ENCODE measurements around the gene CCDC141.

Gene CCDC141

DNA sequence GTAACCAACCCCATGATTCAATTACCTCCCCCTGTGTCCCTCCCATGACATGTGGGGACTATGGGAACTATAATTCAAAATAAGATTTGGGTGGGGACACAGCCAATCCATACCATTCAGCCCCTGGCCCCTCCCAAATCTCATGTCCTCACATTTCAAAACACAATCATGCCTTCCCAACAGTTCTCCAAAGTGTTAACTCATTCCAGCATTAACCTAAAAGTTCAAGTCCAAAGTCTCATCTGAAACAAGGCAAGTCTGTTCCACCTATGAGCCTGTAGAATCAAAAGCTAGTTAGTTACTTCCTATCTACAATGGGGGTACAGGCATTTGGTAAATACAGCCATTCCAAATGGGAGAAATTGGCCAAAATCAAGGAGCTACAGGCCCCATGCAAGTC, 32.0 kb upstream of the CCDC141 start:
- TF ChIP-seq, protein P1, sequence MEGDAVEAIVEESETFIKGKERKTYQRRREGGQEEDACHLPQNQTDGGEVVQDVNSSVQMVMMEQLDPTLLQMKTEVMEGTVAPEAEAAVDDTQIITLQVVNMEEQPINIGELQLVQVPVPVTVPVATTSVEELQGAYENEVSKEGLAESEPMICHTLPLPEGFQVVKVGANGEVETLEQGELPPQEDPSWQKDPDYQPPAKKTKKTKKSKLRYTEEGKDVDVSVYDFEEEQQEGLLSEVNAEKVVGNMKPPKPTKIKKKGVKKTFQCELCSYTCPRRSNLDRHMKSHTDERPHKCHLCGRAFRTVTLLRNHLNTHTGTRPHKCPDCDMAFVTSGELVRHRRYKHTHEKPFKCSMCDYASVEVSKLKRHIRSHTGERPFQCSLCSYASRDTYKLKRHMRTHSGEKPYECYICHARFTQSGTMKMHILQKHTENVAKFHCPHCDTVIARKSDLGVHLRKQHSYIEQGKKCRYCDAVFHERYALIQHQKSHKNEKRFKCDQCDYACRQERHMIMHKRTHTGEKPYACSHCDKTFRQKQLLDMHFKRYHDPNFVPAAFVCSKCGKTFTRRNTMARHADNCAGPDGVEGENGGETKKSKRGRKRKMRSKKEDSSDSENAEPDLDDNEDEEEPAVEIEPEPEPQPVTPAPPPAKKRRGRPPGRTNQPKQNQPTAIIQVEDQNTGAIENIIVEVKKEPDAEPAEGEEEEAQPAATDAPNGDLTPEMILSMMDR (IDR thresholded peaks at IDR 0.05) = no peak
- TF ChIP-seq ZFX (IDR thresholded peaks at IDR 0.05; ENCODE audit: borderline replicate concordance) = no peak
- H3K27ac ChIP-seq = no peak overlapping the region

DNA sequence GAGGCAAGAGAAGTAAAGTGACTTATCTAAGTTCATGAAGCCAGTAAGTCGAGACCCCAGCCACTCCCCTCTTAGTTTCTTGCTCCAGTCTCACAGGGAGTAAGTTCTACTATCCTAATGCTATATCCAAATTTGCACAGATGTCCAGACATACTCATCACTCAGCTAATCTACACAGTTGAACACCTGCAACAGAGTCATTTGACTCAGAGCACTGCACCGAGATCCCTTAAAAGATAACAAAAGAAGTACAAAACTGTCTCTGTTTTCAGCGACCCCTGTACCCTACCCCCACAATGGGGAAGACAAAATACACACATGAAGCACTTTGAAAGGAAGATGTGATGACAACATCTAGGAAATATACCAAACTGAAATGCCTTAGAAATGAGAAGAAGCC, 22.6 kb upstream of the CCDC141 start:
- H3K27ac ChIP-seq = no peak overlapping the region
- TF ChIP-seq ZFX (IDR thresholded peaks at IDR 0.05; ENCODE audit: borderline replicate concordance) = no peak
- TF ChIP-seq, protein P1 (IDR thresholded peaks at IDR 0.05) = no peak

DNA sequence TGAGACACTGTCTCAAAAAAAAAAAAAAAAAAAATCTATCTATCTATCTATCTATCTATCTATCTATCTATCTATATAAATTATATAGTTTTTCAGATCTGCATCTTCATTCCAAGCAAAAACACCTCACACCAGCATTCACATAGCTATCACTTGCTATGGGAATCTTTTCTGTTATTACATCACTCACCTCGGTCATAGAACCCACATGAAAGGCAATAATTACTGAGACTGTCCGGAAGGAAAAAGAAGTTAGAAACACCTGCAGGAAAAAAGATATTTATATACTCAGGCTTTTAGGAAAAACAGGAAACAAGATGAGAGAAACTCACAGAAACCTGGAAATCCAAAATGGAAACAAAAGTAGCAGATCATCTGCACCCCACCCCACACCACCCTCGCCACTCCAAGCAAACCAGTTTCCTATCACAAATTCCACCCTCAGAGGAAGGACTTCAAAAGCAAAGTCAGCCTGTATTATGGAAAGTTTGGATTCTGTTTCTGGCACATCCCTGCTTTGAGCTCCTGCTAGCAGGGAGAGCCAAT, 21.9 kb upstream of the CCDC141 start:
- H3K27ac ChIP-seq = no peak overlapping the region
- TF ChIP-seq ZFX (IDR thresholded peaks at IDR 0.05; ENCODE audit: borderline replicate concordance) = no peak
- TF ChIP-seq, protein P1 (IDR thresholded peaks at IDR 0.05) = no peak

DNA sequence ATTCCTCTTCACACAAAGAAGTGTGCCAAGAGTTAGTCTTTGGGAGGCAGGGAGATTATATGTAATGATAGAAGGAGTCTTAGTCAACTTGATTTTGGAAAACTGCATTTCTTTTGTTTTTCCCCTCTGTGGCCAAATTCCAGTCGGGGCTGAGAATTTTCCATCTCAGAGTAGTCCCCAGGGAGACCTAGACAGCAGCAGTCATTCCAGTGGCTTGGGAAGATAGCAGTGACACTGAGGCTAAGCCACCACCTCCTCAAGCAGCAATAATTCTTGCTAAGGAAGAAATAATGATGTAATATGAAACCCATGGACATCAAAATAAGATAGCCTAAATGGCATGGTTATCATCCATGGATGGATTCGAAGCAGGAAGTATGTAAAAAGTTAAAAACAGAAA, 21.0 kb upstream of the CCDC141 start:
- no peak for TF ChIP-seq ZFX (IDR thresholded peaks at IDR 0.05; ENCODE audit: borderline replicate concordance)
- no peak overlapping the region for H3K27ac ChIP-seq

DNA sequence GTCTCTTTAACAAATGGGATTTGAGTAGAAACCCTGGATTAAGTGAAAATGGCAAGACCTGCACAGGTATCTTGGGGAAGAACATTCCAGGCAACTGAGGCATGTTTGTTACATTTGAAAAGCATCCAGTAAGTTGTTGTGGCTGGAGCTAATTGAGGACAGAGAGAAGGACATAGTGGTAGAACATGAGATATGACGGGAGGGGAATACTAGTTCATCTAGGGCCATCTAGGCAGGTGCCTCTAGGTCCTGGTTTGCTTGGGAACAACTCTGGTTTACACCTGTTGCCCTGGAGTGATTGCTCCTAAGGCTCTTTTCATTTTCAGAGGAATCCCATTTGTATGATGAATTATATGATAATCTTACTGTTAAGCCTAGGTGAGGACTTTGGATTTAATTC, 19.7 kb upstream of the CCDC141 start:
- no peak for TF ChIP-seq ZFX (IDR thresholded peaks at IDR 0.05; ENCODE audit: borderline replicate concordance)
- TF ChIP-seq, protein P1 (IDR thresholded peaks at IDR 0.05) = no peak
- no peak overlapping the region for H3K27ac ChIP-seq

DNA sequence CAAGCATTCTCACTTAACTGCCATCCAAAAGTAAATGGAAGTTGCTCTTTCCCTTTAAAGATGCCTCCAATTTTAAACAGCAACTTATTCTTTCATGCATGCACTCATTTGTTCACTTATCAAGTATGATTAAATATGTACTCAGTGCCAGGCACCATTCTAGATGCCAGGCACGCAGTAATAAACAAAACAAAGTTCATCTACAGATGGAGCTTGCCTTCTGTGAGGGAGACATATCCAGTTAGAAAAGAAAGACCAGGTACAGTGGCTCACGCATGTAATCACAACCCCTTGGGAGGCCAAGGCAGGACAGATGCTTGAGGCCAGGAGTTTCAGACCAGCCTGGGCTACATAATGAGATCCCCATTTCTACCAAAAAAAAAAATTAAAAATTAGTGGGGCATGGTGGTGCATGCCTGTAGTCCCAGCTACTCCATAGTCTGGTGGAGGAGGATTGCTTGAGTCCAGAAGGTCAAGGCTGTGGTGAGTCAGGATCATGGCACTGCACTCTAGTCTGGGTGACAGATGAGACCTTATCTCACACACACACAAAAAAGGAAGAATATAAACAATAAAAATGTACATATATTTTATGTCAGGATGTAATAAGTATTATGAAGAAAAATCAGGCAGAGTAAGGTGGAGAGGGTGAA, 19.2 kb upstream of the CCDC141 start:
- TF ChIP-seq, protein P1 (IDR thresholded peaks at IDR 0.05) = no peak
- no peak for TF ChIP-seq ZFX (IDR thresholded peaks at IDR 0.05; ENCODE audit: borderline replicate concordance)
- H3K27ac ChIP-seq = no peak overlapping the region

DNA sequence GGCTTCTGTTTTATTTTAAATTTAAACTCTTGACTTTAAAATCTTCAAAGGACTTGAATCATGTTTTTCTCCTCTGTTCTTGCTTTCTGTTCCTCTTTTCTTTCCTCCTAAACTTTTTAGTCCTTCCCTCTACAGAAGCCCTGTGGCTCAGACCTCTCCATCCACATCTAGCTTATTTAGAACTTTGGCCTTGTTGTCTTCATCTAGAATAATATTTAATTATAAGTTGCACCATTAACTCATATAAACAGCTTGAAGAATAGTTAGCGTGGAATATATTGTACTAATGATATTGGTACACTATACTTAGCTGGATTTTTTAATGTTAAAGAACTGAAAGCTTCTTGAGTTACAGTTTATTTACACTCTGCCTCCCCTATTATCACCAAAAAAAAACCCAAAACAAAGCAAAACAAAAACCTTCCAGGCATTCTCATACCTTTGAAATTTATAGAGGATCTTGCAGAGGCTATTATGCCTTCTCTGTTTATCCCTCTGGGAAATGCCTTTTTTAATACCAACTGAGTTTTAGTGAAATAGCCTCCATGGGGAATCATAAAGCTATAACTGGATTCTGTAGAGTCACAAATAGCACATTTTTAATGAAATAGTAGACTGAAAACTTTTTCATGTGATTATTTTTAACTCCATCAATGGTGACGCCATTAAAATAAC, 9.2 kb upstream of the CCDC141 start:
- H3K27ac ChIP-seq = no peak overlapping the region
- TF ChIP-seq, protein P1 (IDR thresholded peaks at IDR 0.05) = no peak
- TF ChIP-seq ZFX (IDR thresholded peaks at IDR 0.05; ENCODE audit: borderline replicate concordance) = no peak
